ENCODE results near the gene FOXJ3. TPM values are rescaled to one million over a fixed set of nuclear protein-coding genes. Genes with fewer than 3 reads are reported as not detected.

Gene FOXJ3
- total and polyA plus RNA-seq, 8 donors, result 6.8 to 25.5 (median 20.2) TPM

- no peaks in the 10 kb centered on the region for H3K9me3 ChIP-seq
- FAIRE-seq (no peak), ATAC-seq (no peak), DNase-seq (no peak)
- no peaks in the 10 kb centered on the region for H3K4me1 ChIP-seq
- no peak overlapping the region for H3K27ac ChIP-seq
- H3K27me3 ChIP-seq, result no peaks in the 10 kb centered on the region
- no peak overlapping the region for H3K4me3 ChIP-seq
- no peak for TF ChIP-seq CTCF (IDR thresholded peaks at IDR 0.05)
- intact Hi-C loops (cut with DNase I), result loop anchor here in 1 of 3 donors (10.0 kb wide), 1 partner anchor 106 kb away; the partner anchor contains the start of genes PPCS and ZMYND12
- no peaks in the 10 kb centered on the region for H3K36me3 ChIP-seq
Measured at GRCh38 chr1:42348498-42348897, 13.5 kb upstream of the FOXJ3 start.

DNA sequence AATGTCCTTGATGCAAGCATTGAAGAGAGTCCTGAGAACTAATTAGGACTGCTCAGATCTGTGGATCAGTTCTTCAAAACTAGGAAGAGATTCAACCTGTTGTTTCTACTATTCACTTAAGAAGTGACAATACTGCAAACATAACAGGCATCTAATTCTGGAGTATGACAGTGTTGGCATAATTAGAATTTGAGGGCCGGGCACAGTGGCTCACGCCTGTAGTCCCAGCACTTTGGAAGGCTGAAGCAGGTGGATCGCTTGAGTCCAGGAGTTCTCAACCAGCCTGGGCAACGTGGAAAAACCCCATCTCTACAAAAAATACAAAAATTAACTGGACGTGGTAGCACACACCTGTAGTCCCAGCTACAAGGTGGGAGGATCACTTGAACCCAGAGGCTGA lies 8.0 kb upstream of the FOXJ3 start:
- no peaks in the 10 kb centered on the region for H3K27me3 ChIP-seq
- H3K36me3 ChIP-seq, result no peaks in the 10 kb centered on the region
- intact Hi-C loops (cut with DNase I), result loop anchor here in 1 of 3 donors (10.0 kb wide), 1 partner anchor 112 kb away; the partner anchor contains the start of genes PPCS and ZMYND12
- FAIRE-seq, result no peak
- no peak for ATAC-seq
- peaks cover 24 to 38% (median 25%) of the 10 kb centered on the region in 3 donors for H3K4me1 ChIP-seq
- H3K4me3 ChIP-seq, result no peak overlapping the region
- DNase-seq, result no peak
- whole genome bisulfite sequencing, 2 donors, result 70 to 77% methylated on average over 5 of the region's 5 CpGs
- H3K27ac ChIP-seq, result no peak overlapping the region
- TF ChIP-seq CTCF (IDR thresholded peaks at IDR 0.05), result no peak
- H3K9me3 ChIP-seq, result no peaks in the 10 kb centered on the region

- intact Hi-C loops (cut with DNase I), result loop anchor here in 1 of 3 donors (10.0 kb wide), 1 partner anchor 114 kb away; the partner anchor contains the start of genes PPCS and ZMYND12
Measured at GRCh38 chr1:42340901-42341300, 5.9 kb upstream of the FOXJ3 start.

GRCh38 chr1:42340093-42340492 lies 5.1 kb upstream of the FOXJ3 start:
- peak in 3 of 6 donors; percentile 73 to 80 (median 76) for DNase-seq
- no peaks in the 10 kb centered on the region for H3K36me3 ChIP-seq
- H3K27me3 ChIP-seq, result no peaks in the 10 kb centered on the region
- peak overlapping the region in 3 of 4 donors; percentile 59 to 79 (median 76) for H3K27ac ChIP-seq
- intact Hi-C loops (cut with DNase I), result loop anchor here in 1 of 3 donors (10.0 kb wide), 1 partner anchor 115 kb away; the partner anchor contains the start of genes PPCS and ZMYND12
- FAIRE-seq, result peak; percentile 53
- TF ChIP-seq CTCF (IDR thresholded peaks at IDR 0.05), result no peak
- peak; percentile 79 to 85 (median 82) for ATAC-seq
- WGBS, 2 donors, result 18 to 28% methylated on average over 2 of the region's 2 CpGs
- peaks cover 25 to 49% (median 33%) of the 10 kb centered on the region in 3 donors for H3K4me1 ChIP-seq
- H3K4me3 ChIP-seq, result no peak overlapping the region
- H3K9me3 ChIP-seq, result no peaks in the 10 kb centered on the region

More at GRCh38 chr1:42340901-42341300, 5.9 kb upstream of the FOXJ3 start:
- DNase-seq (no peak), ATAC-seq (peak in 3 of 4 donors; percentile 6 to 17 (median 16)), FAIRE-seq (no peak)
- no peak for TF ChIP-seq CTCF (IDR thresholded peaks at IDR 0.05)
- H3K4me3 ChIP-seq, result no peak overlapping the region
- H3K27ac ChIP-seq, result peak overlapping the region in 3 of 4 donors; percentile 59 to 79 (median 76)
- no peaks in the 10 kb centered on the region for H3K36me3 ChIP-seq
- peaks cover 25 to 49% (median 33%) of the 10 kb centered on the region in 3 donors for H3K4me1 ChIP-seq
- no peaks in the 10 kb centered on the region for H3K9me3 ChIP-seq
- 63 to 65% methylated on average over 1 of the region's 1 CpG for WGBS, 2 donors
- H3K27me3 ChIP-seq, result no peaks in the 10 kb centered on the region

GRCh38 chr1:42336978-42337377 lies 1.9 kb upstream of the FOXJ3 start:
- intact Hi-C loops (cut with DNase I), result loop anchor here in 1 of 3 donors (10.0 kb wide), 1 partner anchor 162 kb away; no protein-coding TSS in a partner anchor
- no peak for FAIRE-seq
- peaks cover 39 to 56% (median 50%) of the 10 kb centered on the region in 3 donors for H3K4me1 ChIP-seq
- WGBS, 2 donors, result 61 to 62% methylated on average over 6 of the region's 6 CpGs
- TF ChIP-seq CTCF (IDR thresholded peaks at IDR 0.05), result no peak
- DNase-seq, result no peak
- no peaks in the 10 kb centered on the region for H3K36me3 ChIP-seq
- peak overlapping the region in 1 of 4 donors; percentile 95 for H3K4me3 ChIP-seq
- H3K9me3 ChIP-seq, result no peaks in the 10 kb centered on the region
- peak overlapping the region; percentile 81 to 96 (median 90) for H3K27ac ChIP-seq
- ATAC-seq, result no peak
- H3K27me3 ChIP-seq, result no peaks in the 10 kb centered on the region
